ENCODE data around the gene HBP1.

DNA sequence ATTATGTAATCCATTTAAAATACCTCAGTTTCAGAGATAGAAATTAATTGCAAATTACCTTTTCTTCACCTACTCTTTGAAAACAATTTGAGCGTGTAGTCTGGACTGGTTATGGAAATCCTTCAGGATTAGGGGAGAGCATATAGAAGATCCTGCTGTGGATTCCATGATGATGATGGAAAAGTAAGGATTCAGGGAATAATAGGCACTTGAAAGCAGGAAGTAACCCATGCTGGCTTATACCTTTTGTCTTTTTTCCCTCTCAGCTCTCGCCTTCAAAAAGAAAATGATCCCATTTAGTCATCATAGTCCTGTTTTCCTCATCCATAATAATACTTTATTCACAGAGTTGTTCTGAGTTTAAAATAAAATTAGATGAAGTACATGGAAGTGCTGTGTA is 4.4 kb downstream of the HBP1 start:
- no peak for TF ChIP-seq SNAI1 (CRISPR knock-in tag; IDR thresholded peaks at IDR 0.05; ENCODE audit: borderline replicate concordance)
- TF ChIP-seq, protein P1, sequence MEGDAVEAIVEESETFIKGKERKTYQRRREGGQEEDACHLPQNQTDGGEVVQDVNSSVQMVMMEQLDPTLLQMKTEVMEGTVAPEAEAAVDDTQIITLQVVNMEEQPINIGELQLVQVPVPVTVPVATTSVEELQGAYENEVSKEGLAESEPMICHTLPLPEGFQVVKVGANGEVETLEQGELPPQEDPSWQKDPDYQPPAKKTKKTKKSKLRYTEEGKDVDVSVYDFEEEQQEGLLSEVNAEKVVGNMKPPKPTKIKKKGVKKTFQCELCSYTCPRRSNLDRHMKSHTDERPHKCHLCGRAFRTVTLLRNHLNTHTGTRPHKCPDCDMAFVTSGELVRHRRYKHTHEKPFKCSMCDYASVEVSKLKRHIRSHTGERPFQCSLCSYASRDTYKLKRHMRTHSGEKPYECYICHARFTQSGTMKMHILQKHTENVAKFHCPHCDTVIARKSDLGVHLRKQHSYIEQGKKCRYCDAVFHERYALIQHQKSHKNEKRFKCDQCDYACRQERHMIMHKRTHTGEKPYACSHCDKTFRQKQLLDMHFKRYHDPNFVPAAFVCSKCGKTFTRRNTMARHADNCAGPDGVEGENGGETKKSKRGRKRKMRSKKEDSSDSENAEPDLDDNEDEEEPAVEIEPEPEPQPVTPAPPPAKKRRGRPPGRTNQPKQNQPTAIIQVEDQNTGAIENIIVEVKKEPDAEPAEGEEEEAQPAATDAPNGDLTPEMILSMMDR (CRISPR knock-in tag; IDR thresholded peaks at IDR 0.05), result no peak
- TF ChIP-seq, protein P2, sequence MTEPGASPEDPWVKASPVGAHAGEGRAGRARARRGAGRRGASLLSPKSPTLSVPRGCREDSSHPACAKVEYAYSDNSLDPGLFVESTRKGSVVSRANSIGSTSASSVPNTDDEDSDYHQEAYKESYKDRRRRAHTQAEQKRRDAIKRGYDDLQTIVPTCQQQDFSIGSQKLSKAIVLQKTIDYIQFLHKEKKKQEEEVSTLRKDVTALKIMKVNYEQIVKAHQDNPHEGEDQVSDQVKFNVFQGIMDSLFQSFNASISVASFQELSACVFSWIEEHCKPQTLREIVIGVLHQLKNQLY (CRISPR knock-in tag; IDR thresholded peaks at IDR 0.05), result no peak

Data from HepG2 (cell line).